ENCODE measurements around the gene RRAGB.
"Not testable (repeated sequence)": the region's sequence is repeated elsewhere in the genome, so short reads cannot be mapped to it uniquely, and the experiment has no call there.

Gene RRAGB

DNA sequence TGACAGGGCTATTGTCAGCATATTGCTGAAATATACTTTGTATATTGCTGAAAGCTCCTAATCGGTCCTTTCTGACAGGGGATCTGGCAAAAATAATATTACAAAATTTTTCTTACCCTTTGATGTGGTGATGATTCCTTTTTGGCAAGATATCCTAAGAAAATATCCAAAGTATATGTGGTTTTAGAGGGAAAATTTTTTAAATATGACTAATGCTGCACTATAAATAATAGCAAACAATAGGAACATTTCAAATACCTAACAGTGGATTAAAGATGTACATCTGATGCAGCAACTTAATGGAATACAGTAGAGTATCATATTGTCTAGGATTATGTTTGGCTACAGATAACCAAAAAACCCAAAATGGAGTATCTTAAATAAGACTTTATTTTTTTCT, 49.6 kb downstream of the RRAGB start:
- DNase-seq (ENCODE audit: low read depth) = peak; percentile 3

DNA sequence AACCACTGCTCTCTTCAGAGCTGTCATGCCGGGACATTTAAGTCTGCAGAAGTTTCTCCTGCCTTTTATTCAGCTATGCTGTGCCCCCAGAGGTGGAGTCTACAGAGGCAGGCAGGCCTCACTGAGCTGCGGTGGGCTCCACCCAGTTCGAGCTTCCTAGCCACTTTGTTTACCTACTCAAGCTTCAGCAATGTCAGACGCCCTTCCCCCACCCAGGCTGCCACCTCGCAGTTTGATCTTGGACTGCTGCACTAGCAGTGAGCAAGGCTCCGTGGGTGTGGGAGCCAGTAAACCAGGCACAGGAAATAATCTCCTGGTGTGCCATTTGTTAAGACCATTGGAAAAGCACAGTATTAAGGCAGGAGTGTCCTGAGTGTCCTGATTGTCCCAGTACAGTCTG, 56.9 kb downstream of the RRAGB start:
- not testable (repeated sequence) for DNase-seq (ENCODE audit: low read depth)

GRCh38 chrX:55777596-55777995, 60.0 kb downstream of the RRAGB start:
- DNase-seq (ENCODE audit: low read depth) = no peak

DNA sequence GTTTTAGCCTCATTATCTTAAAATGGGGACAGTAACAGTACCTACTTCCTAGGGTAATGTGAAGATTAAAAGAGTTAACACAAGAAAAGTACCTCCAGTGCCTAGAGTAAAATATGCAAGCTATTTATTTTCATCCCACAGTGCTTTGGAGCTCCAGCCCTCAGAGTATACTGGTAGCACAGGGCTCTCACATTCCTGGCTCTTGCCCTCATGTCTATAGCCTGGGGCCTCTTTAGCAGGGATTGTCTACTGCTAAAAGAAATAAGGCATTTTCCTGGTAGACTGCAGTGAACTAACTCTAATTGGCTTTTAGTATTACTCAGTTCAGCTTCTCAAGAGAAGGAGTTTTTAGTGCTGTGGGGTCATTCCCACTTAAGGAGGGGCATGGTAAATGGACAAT, 60.8 kb downstream of the RRAGB start:
- no peak for DNase-seq (ENCODE audit: low read depth)

DNA sequence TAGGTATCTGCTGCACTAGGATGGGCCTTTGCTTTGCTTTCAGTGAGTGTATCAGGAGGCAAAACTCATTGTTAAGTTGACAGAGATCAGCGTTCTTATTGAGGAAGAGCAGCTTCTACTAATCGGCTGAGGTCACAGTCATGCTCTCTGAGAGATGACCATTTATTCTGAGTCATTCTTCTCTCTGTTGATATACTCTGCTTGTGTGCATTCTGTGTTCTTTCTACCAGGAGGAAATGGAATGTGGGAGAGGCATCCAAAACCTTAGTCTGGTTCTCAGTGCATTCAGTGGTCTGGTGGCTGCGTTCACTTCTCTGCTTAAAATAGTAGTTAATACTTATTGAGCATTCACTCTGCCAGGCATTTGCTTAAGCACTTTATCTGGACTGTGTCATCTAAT, 66.2 kb downstream of the RRAGB start:
- DNase-seq (ENCODE audit: low read depth) = no peak

DNA sequence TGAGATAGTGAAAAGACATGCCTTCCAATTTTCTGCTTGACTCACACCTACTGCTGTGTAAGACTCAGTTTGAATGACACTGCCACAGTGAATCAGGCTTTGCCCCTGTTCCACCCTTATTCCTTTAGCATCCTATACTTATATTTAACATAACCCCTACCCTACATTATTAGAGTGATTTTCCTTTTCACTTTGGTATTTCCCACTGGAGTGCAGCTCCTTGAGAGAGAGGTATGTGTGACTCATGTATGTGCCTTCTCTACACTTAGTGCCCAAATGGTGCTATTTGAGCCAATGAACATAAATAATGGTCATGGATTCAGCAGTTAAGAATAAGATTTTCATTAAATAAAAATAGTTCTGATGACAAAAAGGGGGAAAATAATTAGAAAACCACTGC, 69.5 kb downstream of the RRAGB start:
- no peak for DNase-seq (ENCODE audit: low read depth)

GRCh38 chrX:55787727-55788126, 70.2 kb downstream of the RRAGB start:
- no peak for DNase-seq (ENCODE audit: low read depth)

DNA sequence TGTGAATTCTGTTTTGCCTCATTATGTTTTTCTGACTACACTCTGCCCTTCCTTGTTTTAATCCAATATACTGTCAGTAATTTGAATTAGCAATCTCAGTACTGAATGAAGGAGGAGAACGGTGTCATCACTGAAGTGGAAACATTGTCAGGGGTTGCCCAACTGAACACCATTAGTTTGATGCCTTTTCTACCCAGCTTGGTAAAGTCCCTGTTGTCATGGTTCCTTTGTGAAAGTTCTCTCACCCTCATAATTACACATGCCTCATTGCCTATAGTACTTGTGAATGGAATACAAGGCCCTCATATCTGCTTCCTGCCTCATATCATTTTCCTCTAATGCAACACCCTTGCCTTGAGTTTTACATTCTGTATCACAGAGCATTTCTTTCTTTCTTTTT, 76.9 kb downstream of the RRAGB start:
- DNase-seq (ENCODE audit: low read depth) = no peak

DNA sequence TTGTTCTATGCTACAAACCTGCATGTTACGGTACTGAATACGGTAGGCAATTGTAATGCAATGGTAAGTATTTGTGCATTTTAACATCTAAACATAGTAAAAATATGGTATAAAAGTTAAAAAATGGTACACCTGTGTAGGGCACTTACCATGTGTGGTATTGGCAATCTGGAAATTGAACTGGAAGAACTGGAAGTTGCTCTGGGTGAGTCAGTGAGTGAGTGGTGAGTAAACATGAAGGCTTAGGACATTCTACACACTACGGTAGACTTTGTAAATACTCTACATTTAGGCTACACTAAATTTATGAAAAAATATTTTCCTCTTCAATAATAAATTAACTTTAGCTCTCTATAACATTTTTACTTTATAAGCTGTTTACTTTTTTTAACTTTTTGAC, 78.9 kb downstream of the RRAGB start:
- no peak for DNase-seq (ENCODE audit: low read depth)

GRCh38 chrX:55801811-55802210, 84.3 kb downstream of the RRAGB start:
- no peak for DNase-seq (ENCODE audit: low read depth)

Data from HS-5 (cell line).